Thyroid gland (tissue), 4 donors: ENCODE measurements around the gene CNNM3. TPM values are rescaled to one million over a fixed set of nuclear protein-coding genes. Genes with fewer than 3 reads are reported as not detected.

Experiments
- DNase-seq, 2 donors: peaks; one replicate each; pipeline ENCODE4 v3.0.0-alpha.2; 2019
- H3K27ac ChIP-seq, 3 donors: fragments of 200-600 bp; sonication (generic); 1 replicate in 2 of 3; 2 replicates in 1 of 3; pipeline ENCODE4 v1.5.1; 2016 to 2019; ENCODE audit warnings: mild to moderate bottlenecking in 1 of 3, moderate library complexity in 1 of 3
- H3K27me3 ChIP-seq: fragments of 200-600 bp; sonication (generic); one replicate; pipeline ENCODE4 v1.5.1; 2019
- H3K36me3 ChIP-seq, 2 donors: fragments of 200-600 bp; sonication (generic); one replicate each; pipeline ENCODE4 v1.5.1; 2016 to 2019
- H3K4me1 ChIP-seq, 2 donors: fragments of 200-600 bp; sonication (generic); one replicate each; pipeline ENCODE4 v1.5.1; 2017 to 2019
- H3K4me3 ChIP-seq, 3 donors: fragments of 200-600 bp; sonication (generic); replicated peaks in 1 of 3; 1 replicate in 2 of 3; 2 replicates in 1 of 3; pipeline ENCODE4 v1.5.1; 2016; ENCODE audit warnings: mild to moderate bottlenecking in 1 of 3
- H3K9me3 ChIP-seq: fragments of 200-600 bp; sonication (generic); one replicate; pipeline ENCODE4 v1.5.1; 2017
- POLR2A ChIP-seq, 2 donors: fragments of 450-650 bp; IDR thresholded peaks; one replicate each; pipeline ENCODE4 v1.6.1; 2017; ENCODE audit warnings: antibody characterized with exemption in 2 of 2, mild to moderate bottlenecking in 2 of 2, moderate library complexity in 1 of 2
- WGBS, 2 donors: methylation state at CpG; one replicate each; pipeline ENCODE4 v1.1.5; 2017; 5-methylcytosine and 5-hydroxymethylcytosine counted together
- intact Hi-C: fragments of 100-400 bp; cut with DNase I; formaldehyde crosslinking; loops from one replicate; pipeline ENCODE4 v1.15.1; 2023
- total RNA-seq, 4 donors: library from RNA; depleted of rRNA; stranded (reverse); fragments of >200 nt; gene quantifications; one replicate each; pipeline ENCODE4 v1.2.3, GENCODE V29; 2016
- TF ChIP-seq, protein P1 (sequence below), 6 experiments: fragments of 200-600 bp in 3 of 6; fragments of 450-650 bp in 3 of 6; sonication (generic) in 3 of 6; IDR thresholded peaks; one replicate each; pipeline ENCODE4 v1.5.1; 2016 to 2019; ENCODE audit warnings: antibody characterized with exemption in 6 of 6, mild to moderate bottlenecking in 2 of 6, inconsistent platforms in 1 of 6, moderate library complexity in 1 of 6

Gene CNNM3
- total RNA-seq, 4 donors from 2014 or later, result 18.2 to 22.8 (median 20.4) TPM

GRCh38 chr2:96799623-96799935, 16.5 kb upstream of the CNNM3 start:
- H3K27me3 ChIP-seq, result no peaks in the 10 kb centered on the region
- H3K4me1 ChIP-seq, result peaks cover 3 to 4% of the 10 kb centered on the region in 2 donors
- H3K27ac ChIP-seq, result no peak overlapping the region
- WGBS, 2 donors, result 97 to 98% methylated on average over 8 of the region's 8 CpGs
- H3K4me3 ChIP-seq, result no peak overlapping the region
- H3K9me3 ChIP-seq, result no peaks in the 10 kb centered on the region
- TF ChIP-seq, protein P1, sequence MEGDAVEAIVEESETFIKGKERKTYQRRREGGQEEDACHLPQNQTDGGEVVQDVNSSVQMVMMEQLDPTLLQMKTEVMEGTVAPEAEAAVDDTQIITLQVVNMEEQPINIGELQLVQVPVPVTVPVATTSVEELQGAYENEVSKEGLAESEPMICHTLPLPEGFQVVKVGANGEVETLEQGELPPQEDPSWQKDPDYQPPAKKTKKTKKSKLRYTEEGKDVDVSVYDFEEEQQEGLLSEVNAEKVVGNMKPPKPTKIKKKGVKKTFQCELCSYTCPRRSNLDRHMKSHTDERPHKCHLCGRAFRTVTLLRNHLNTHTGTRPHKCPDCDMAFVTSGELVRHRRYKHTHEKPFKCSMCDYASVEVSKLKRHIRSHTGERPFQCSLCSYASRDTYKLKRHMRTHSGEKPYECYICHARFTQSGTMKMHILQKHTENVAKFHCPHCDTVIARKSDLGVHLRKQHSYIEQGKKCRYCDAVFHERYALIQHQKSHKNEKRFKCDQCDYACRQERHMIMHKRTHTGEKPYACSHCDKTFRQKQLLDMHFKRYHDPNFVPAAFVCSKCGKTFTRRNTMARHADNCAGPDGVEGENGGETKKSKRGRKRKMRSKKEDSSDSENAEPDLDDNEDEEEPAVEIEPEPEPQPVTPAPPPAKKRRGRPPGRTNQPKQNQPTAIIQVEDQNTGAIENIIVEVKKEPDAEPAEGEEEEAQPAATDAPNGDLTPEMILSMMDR (IDR thresholded peaks at IDR 0.05), result no peak
- TF ChIP-seq POLR2A (IDR thresholded peaks at IDR 0.05), result no peak
- DNase-seq, result no peak
- H3K36me3 ChIP-seq, result peaks cover 0 to 4% of the 10 kb centered on the region in 2 donors
- intact Hi-C loops, result no loop called here

GRCh38 chr2:96800061-96801004, 15.7 kb upstream of the CNNM3 start:
- no peak overlapping the region for H3K4me3 ChIP-seq
- intact Hi-C loops, result loop anchor here (10.0 kb wide), 2 partner anchors 166 to 276 kb away; partner anchors contain the start of gene KANSL3
- DNase-seq, result no peak
- TF ChIP-seq, protein P1 (IDR thresholded peaks at IDR 0.05), result no peak
- no peak for TF ChIP-seq POLR2A (IDR thresholded peaks at IDR 0.05)
- H3K4me1 ChIP-seq, result peaks cover 3 to 4% of the 10 kb centered on the region in 2 donors
- peaks cover 0 to 4% of the 10 kb centered on the region in 2 donors for H3K36me3 ChIP-seq
- 87 to 95% methylated on average over 16 to 23 of the region's 27 CpGs for WGBS, 2 donors
- H3K9me3 ChIP-seq, result no peaks in the 10 kb centered on the region
- H3K27ac ChIP-seq, result no peak overlapping the region
- no peaks in the 10 kb centered on the region for H3K27me3 ChIP-seq

- intact Hi-C loops, result loop anchor here (10.0 kb wide), 2 partner anchors 166 to 276 kb away; partner anchors contain the start of gene KANSL3
- Histone ChIP-seq H3K27me3 (no peaks in the 10 kb centered on the region), H3K4me3 (no peak overlapping the region), H3K36me3 (peaks cover 0 to 4% of the 10 kb centered on the region in 2 donors), H3K27ac (no peak overlapping the region), H3K9me3 (no peaks in the 10 kb centered on the region), H3K4me1 (peaks cover 3 to 4% of the 10 kb centered on the region in 2 donors)
- TF ChIP-seq POLR2A (IDR thresholded peaks at IDR 0.05), result no peak
- TF ChIP-seq, protein P1 (IDR thresholded peaks at IDR 0.05), result peak; percentile 69 to 97 (median 94)
- DNase-seq, result peak; percentile 89 to 91
- 36 to 74% methylated on average over 5 to 13 of the region's 15 CpGs for WGBS, 2 donors
Observed at GRCh38 chr2:96801005-96801785, 14.9 kb upstream of the CNNM3 start.

- 89 to 94% methylated on average over 6 to 10 of the region's 10 CpGs for WGBS, 2 donors
- no peak overlapping the region for H3K4me3 ChIP-seq
- peaks cover 0 to 2% of the 10 kb centered on the region in 2 donors for H3K36me3 ChIP-seq
- no peaks in the 10 kb centered on the region for H3K27me3 ChIP-seq
- peaks cover 3 to 4% of the 10 kb centered on the region in 2 donors for H3K4me1 ChIP-seq
- H3K27ac ChIP-seq, result no peak overlapping the region
- DNase-seq, result no peak
- H3K9me3 ChIP-seq, result no peaks in the 10 kb centered on the region
- intact Hi-C loops, result loop anchor here (10.0 kb wide), 2 partner anchors 167 to 277 kb away; partner anchors contain the start of gene KANSL3
- TF ChIP-seq POLR2A (IDR thresholded peaks at IDR 0.05), result no peak
- TF ChIP-seq, protein P1 (IDR thresholded peaks at IDR 0.05), result no peak
Observed at GRCh38 chr2:96801786-96802595, 14.1 kb upstream of the CNNM3 start.
